ENCODE results near the gene PCBP3. TPM values are rescaled to one million over a fixed set of nuclear protein-coding genes. Genes with fewer than 3 reads are reported as not detected.

The PCBP3 gene
- total RNA-seq, 2 experiments from 2014 or later, result 12.2 to 13.2 TPM

- Mint-ChIP-seq H3K27me3 (no peaks in the 10 kb centered on the region), H3K9me3 (ENCODE audit: low read depth) (peaks cover 8% of the 10 kb centered on the region), H3K27ac (no peak overlapping the region), H3K4me1 (peaks cover 7% of the 10 kb centered on the region), H3K4me3 (no peak overlapping the region), H3K36me3 (ENCODE audit: low read depth) (peaks cover 8% of the 10 kb centered on the region)
- ChIA-PET POLR2A (no interaction called here), CTCF (no interaction called here)
- intact Hi-C loops (cut with DNase I, micrococcal nuclease), result no loop called here
- no peak for DNase-seq
- no peak for ATAC-seq
Observed at GRCh38 chr21:45836268-45836655, 192.7 kb downstream of the PCBP3 start.

GRCh38 chr21:45836694-45837670 lies 193.5 kb downstream of the PCBP3 start:
- Mint-ChIP-seq H3K27me3 (no peaks in the 10 kb centered on the region), H3K27ac (no peak overlapping the region), H3K36me3 (ENCODE audit: low read depth) (peaks cover 10% of the 10 kb centered on the region), H3K4me3 (no peak overlapping the region), H3K4me1 (peaks cover 7% of the 10 kb centered on the region), H3K9me3 (ENCODE audit: low read depth) (peaks cover 12% of the 10 kb centered on the region)
- ChIA-PET POLR2A (no interaction called here), CTCF (interaction anchor here (0.6 kb wide), 1 partner anchor 358 kb away, joined by 3 read pairs; no protein-coding TSS in a partner anchor)
- intact Hi-C loops (cut with DNase I, micrococcal nuclease), result no loop called here
- no peak for DNase-seq
- ATAC-seq, result no peak

- POLR2A ChIA-PET, result no interaction called here
- intact Hi-C loops (cut with DNase I, micrococcal nuclease), result no loop called here
- no peak for DNase-seq
Observed at GRCh38 chr21:45837936-45838335, 194.4 kb downstream of the PCBP3 start.

GRCh38 chr21:45838634-45839033 lies 195.1 kb downstream of the PCBP3 start:
- Mint-ChIP-seq H3K27ac (no peak overlapping the region), H3K9me3 (ENCODE audit: low read depth) (peaks cover 7% of the 10 kb centered on the region), H3K36me3 (ENCODE audit: low read depth) (peaks cover 7% of the 10 kb centered on the region), H3K27me3 (no peaks in the 10 kb centered on the region), H3K4me1 (no peaks in the 10 kb centered on the region), H3K4me3 (no peak overlapping the region)
- ChIA-PET CTCF (interaction anchor here (1.4 kb wide), 1 partner anchor 41 kb away, joined by 3 read pairs; no protein-coding TSS in a partner anchor), POLR2A (no interaction called here)
- intact Hi-C loops (cut with DNase I, micrococcal nuclease), result no loop called here
- DNase-seq, result no peak
- ATAC-seq, result no peak

More at GRCh38 chr21:45837936-45838335, 194.4 kb downstream of the PCBP3 start:
- no peaks in the 10 kb centered on the region for H3K4me1 Mint-ChIP-seq
- H3K36me3 Mint-ChIP-seq (ENCODE audit: low read depth), result peaks cover 7% of the 10 kb centered on the region
- CTCF ChIA-PET, result no interaction called here
- H3K27ac Mint-ChIP-seq, result no peak overlapping the region
- ATAC-seq, result no peak
- H3K4me3 Mint-ChIP-seq, result no peak overlapping the region
- H3K27me3 Mint-ChIP-seq, result no peaks in the 10 kb centered on the region
- peaks cover 7% of the 10 kb centered on the region for H3K9me3 Mint-ChIP-seq (ENCODE audit: low read depth)

- Mint-ChIP-seq H3K4me1 (no peaks in the 10 kb centered on the region), H3K9me3 (ENCODE audit: low read depth) (peaks cover 7% of the 10 kb centered on the region), H3K27me3 (no peaks in the 10 kb centered on the region), H3K27ac (no peak overlapping the region), H3K4me3 (no peak overlapping the region), H3K36me3 (ENCODE audit: low read depth) (peaks cover 7% of the 10 kb centered on the region)
- intact Hi-C loops (cut with DNase I, micrococcal nuclease), result no loop called here
- ATAC-seq, result no peak
- ChIA-PET CTCF (interaction anchor here (1.4 kb wide), 1 partner anchor 41 kb away, joined by 3 read pairs; no protein-coding TSS in a partner anchor), POLR2A (no interaction called here)
- no peak for DNase-seq
Observed at GRCh38 chr21:45839274-45839673, 195.7 kb downstream of the PCBP3 start.

GRCh38 chr21:45841033-45841432 lies 197.5 kb downstream of the PCBP3 start:
- Mint-ChIP-seq H3K27ac (no peak overlapping the region), H3K27me3 (no peaks in the 10 kb centered on the region), H3K4me3 (no peak overlapping the region), H3K4me1 (peaks cover 8% of the 10 kb centered on the region), H3K9me3 (ENCODE audit: low read depth) (peaks cover 7% of the 10 kb centered on the region), H3K36me3 (ENCODE audit: low read depth) (peaks cover 7% of the 10 kb centered on the region)
- no peak for DNase-seq
- intact Hi-C loops (cut with DNase I, micrococcal nuclease), result no loop called here
- CTCF ChIA-PET, result no interaction called here
- no peak for ATAC-seq
- POLR2A ChIA-PET, result no interaction called here

- intact Hi-C loops (cut with DNase I, micrococcal nuclease), result no loop called here
- peaks cover 21% of the 10 kb centered on the region for H3K4me1 Mint-ChIP-seq
- no peak overlapping the region for H3K4me3 Mint-ChIP-seq
- no peaks in the 10 kb centered on the region for H3K27me3 Mint-ChIP-seq
- ChIA-PET POLR2A (no interaction called here), CTCF (no interaction called here)
- H3K9me3 Mint-ChIP-seq (ENCODE audit: low read depth), result peaks cover 7% of the 10 kb centered on the region
- H3K27ac Mint-ChIP-seq, result no peak overlapping the region
- DNase-seq (no peak), ATAC-seq (no peak)
- peaks cover 7% of the 10 kb centered on the region for H3K36me3 Mint-ChIP-seq (ENCODE audit: low read depth)
Observed at GRCh38 chr21:45843426-45843825, 199.9 kb downstream of the PCBP3 start.

GRCh38 chr21:45844181-45844580 lies 200.7 kb downstream of the PCBP3 start:
- ChIA-PET POLR2A (no interaction called here), CTCF (interaction anchor here (0.5 kb wide), 1 partner anchor 104 kb away, joined by 4 read pairs; no protein-coding TSS in a partner anchor)
- no peak overlapping the region for H3K4me3 Mint-ChIP-seq
- intact Hi-C loops (cut with DNase I, micrococcal nuclease), result no loop called here
- peaks cover 23% of the 10 kb centered on the region for H3K4me1 Mint-ChIP-seq
- H3K9me3 Mint-ChIP-seq (ENCODE audit: low read depth), result peaks cover 7% of the 10 kb centered on the region
- DNase-seq (no peak), ATAC-seq (no peak)
- H3K27ac Mint-ChIP-seq, result no peak overlapping the region
- peaks cover 7% of the 10 kb centered on the region for H3K36me3 Mint-ChIP-seq (ENCODE audit: low read depth)
- no peaks in the 10 kb centered on the region for H3K27me3 Mint-ChIP-seq

- POLR2A ChIA-PET, result interaction anchor here (0.6 kb wide), 1 partner anchor 368 kb away, joined by 5 read pairs; no protein-coding TSS in a partner anchor
- Mint-ChIP-seq H3K4me3 (no peak overlapping the region), H3K27ac (no peak overlapping the region), H3K36me3 (ENCODE audit: low read depth) (peaks cover 7% of the 10 kb centered on the region), H3K4me1 (peaks cover 23% of the 10 kb centered on the region), H3K27me3 (no peaks in the 10 kb centered on the region), H3K9me3 (ENCODE audit: low read depth) (peaks cover 7% of the 10 kb centered on the region)
- ATAC-seq, result peak; percentile 47
- intact Hi-C loops (cut with DNase I, micrococcal nuclease), result no loop called here
- CTCF ChIA-PET, result interaction anchor here (0.9 to 1.8 kb wide), 2 partner anchors 12 to 35 kb away, joined by 3 to 4 read pairs; no protein-coding TSS in a partner anchor
- no peak for DNase-seq
Observed at GRCh38 chr21:45845063-45845769, 201.7 kb downstream of the PCBP3 start.

GRCh38 chr21:45845770-45846090 lies 202.2 kb downstream of the PCBP3 start:
- Mint-ChIP-seq H3K4me1 (peaks cover 23% of the 10 kb centered on the region), H3K9me3 (ENCODE audit: low read depth) (peaks cover 7% of the 10 kb centered on the region), H3K27ac (no peak overlapping the region), H3K36me3 (ENCODE audit: low read depth) (peaks cover 7% of the 10 kb centered on the region), H3K27me3 (no peaks in the 10 kb centered on the region), H3K4me3 (no peak overlapping the region)
- ATAC-seq, result no peak
- POLR2A ChIA-PET, result interaction anchor here (0.5 to 0.6 kb wide), 2 partner anchors 26 to 367 kb away, joined by 3 to 5 read pairs; no protein-coding TSS in a partner anchor
- CTCF ChIA-PET, result interaction anchor here (0.9 to 1.8 kb wide), 2 partner anchors 12 to 35 kb away, joined by 3 to 4 read pairs; no protein-coding TSS in a partner anchor
- intact Hi-C loops (cut with DNase I, micrococcal nuclease), result no loop called here
- DNase-seq, result no peak

- Mint-ChIP-seq H3K36me3 (ENCODE audit: low read depth) (peaks cover 3% of the 10 kb centered on the region), H3K27me3 (no peaks in the 10 kb centered on the region), H3K27ac (no peak overlapping the region), H3K9me3 (ENCODE audit: low read depth) (peaks cover under 1% of the 10 kb centered on the region), H3K4me1 (peaks cover 23% of the 10 kb centered on the region), H3K4me3 (no peak overlapping the region)
- ChIA-PET POLR2A (interaction anchor here (0.5 to 0.7 kb wide), 2 partner anchors 24 to 26 kb away, joined by 3 to 5 read pairs; no protein-coding TSS in a partner anchor), CTCF (interaction anchor here (0.7 to 1.8 kb wide), 3 partner anchors 11 to 556 kb away, joined by 3 to 4 read pairs (median 3); no protein-coding TSS in a partner anchor)
- DNase-seq, result no peak
- ATAC-seq, result no peak
- intact Hi-C loops (cut with DNase I, micrococcal nuclease), result no loop called here
Observed at GRCh38 chr21:45846373-45847160, 203.0 kb downstream of the PCBP3 start.
